Lung (tissue), 12 donors: ENCODE data around the gene TNC. TPM values are rescaled to one million over a fixed set of nuclear protein-coding genes. Genes with fewer than 3 reads are reported as not detected.
A peak's percentile ranks its signal among the peaks of the same experiment; 100 is the strongest.

ENCODE experiments used
- ATAC-seq: fragments of 200-7000 bp; cut with Tn5 transposase; one replicate; pipeline ENCODE4 v1.9.1; 2020; ENCODE audit warnings: moderate number of reproducible peaks; ENCODE audit not compliant: insufficient read depth, low FRiP score
- DNase-seq, 3 donors: peaks; one replicate each; pipeline ENCODE4 v3.0.0-alpha.2; 2013 to 2017
- H3K27ac ChIP-seq, 2 donors: one replicate each; pipeline ENCODE4 v1.5.1; 2013; ENCODE audit warnings: mild to moderate bottlenecking in 2 of 2, moderate library complexity in 2 of 2, control low read depth in 1 of 2, inconsistent platforms in 1 of 2, low read depth in 1 of 2, low read length in 1 of 2
- H3K27me3 ChIP-seq, 3 donors: one replicate each; pipeline ENCODE4 v1.5.1; 2013; ENCODE audit warnings: low read length in 2 of 3; ENCODE audit not compliant: control insufficient read depth in 3 of 3, insufficient read depth in 3 of 3
- H3K36me3 ChIP-seq, 4 donors: one replicate each; pipeline ENCODE4 v1.5.1; 2013; ENCODE audit warnings: low read length in 4 of 4, mild to moderate bottlenecking in 1 of 4, moderate library complexity in 1 of 4; ENCODE audit not compliant: control insufficient read depth in 4 of 4, insufficient read depth in 4 of 4
- H3K4me1 ChIP-seq, 5 donors: one replicate each; pipeline ENCODE4 v1.5.1; 2013; ENCODE audit warnings: low read length in 5 of 5, mild to moderate bottlenecking in 2 of 5, moderate library complexity in 1 of 5; ENCODE audit not compliant: control insufficient read depth in 5 of 5, insufficient read depth in 5 of 5
- H3K4me3 ChIP-seq: one replicate; pipeline ENCODE4 v1.5.1; 2013; ENCODE audit warnings: mild to moderate bottlenecking, control low read depth, moderate library complexity
- H3K9ac ChIP-seq, 2 donors: one replicate each; pipeline ENCODE4 v1.5.1; 2013; ENCODE audit warnings: low read length in 2 of 2, control low read depth in 1 of 2; ENCODE audit not compliant: insufficient read depth in 1 of 2
- H3K9me3 ChIP-seq, 4 donors: one replicate each; pipeline ENCODE4 v1.5.1; 2013; ENCODE audit warnings: low read length in 3 of 4, mild to moderate bottlenecking in 1 of 4, moderate library complexity in 1 of 4; ENCODE audit not compliant: control insufficient read depth in 4 of 4, insufficient read depth in 3 of 4
- WGBS, 2 donors: extraction: QIAGEN DNeasy Blood & Tissue Kit; methylation state at CpG; one replicate each; pipeline ENCODE4 v1.1.7; 2013; 5-methylcytosine and 5-hydroxymethylcytosine counted together
- polyA plus RNA-seq, 2 donors: library from polyadenylated mRNA; stranded (reverse); fragments of 200-250 nt; gene quantifications; one replicate each; pipeline ENCODE4 v1.2.1, GENCODE V29; 2013
- total RNA-seq, 2 donors: library from RNA; depleted of rRNA in 1 of 2; stranded (reverse); fragments of >200 nt in 1 of 2; gene quantifications; one replicate each; pipeline ENCODE4 v1.2.1, GENCODE V29; 2014 to 2021
- TF ChIP-seq, protein P1 (sequence below): IDR thresholded peaks from 2 replicates; pipeline ENCODE4 v1.5.1; 2012; ENCODE audit warnings: mild to moderate bottlenecking; ENCODE audit errors: control extremely low read depth, extremely low read depth
- donor health status: control.
- donor health status: control.
- donor health status: Bipolar disorder and iron deficiency.
- donor health status: healthy.
- donor health status: DM: yes; HTN: yes; CAD: no.

The TNC gene
- total and polyA plus RNA-seq, 4 donors: 3.9 to 242 (median 80.5) TPM

DNA sequence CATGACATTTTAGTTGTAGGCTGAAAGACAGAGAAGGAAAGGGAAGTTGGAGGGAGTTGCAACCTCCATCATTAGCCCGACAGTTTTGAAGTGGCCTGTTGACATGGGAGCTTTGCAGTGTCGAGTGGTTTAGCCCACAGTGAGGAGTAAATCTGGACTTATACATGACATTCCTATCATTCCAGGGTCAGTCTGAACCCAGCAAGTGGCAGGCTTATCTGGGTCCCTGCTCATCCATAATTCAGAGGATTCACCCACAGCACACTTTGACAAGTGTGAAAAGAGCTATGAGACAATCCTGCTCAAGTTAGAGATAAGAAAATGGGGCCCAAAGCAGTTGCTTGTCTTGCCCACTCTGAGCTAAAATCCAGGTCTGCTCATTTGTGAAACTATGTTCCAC, 8.4 kb upstream of the TNC start:
- ATAC-seq (no peak), DNase-seq (no peak)
- H3K4me3 ChIP-seq: no peak overlapping the region
- H3K4me1 ChIP-seq: no peaks in the 10 kb centered on the region
- 68 to 85% methylated on average over 2 of the region's 2 CpGs for WGBS, 2 donors
- H3K9me3 ChIP-seq: peaks cover 0 to 3% (median 0%) of the 10 kb centered on the region in 4 donors
- TF ChIP-seq, protein P1, sequence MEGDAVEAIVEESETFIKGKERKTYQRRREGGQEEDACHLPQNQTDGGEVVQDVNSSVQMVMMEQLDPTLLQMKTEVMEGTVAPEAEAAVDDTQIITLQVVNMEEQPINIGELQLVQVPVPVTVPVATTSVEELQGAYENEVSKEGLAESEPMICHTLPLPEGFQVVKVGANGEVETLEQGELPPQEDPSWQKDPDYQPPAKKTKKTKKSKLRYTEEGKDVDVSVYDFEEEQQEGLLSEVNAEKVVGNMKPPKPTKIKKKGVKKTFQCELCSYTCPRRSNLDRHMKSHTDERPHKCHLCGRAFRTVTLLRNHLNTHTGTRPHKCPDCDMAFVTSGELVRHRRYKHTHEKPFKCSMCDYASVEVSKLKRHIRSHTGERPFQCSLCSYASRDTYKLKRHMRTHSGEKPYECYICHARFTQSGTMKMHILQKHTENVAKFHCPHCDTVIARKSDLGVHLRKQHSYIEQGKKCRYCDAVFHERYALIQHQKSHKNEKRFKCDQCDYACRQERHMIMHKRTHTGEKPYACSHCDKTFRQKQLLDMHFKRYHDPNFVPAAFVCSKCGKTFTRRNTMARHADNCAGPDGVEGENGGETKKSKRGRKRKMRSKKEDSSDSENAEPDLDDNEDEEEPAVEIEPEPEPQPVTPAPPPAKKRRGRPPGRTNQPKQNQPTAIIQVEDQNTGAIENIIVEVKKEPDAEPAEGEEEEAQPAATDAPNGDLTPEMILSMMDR: no peak
- H3K36me3 ChIP-seq: no peaks in the 10 kb centered on the region
- no peaks in the 10 kb centered on the region for H3K27me3 ChIP-seq
- no peak overlapping the region for H3K9ac ChIP-seq
- no peak overlapping the region for H3K27ac ChIP-seq

DNA sequence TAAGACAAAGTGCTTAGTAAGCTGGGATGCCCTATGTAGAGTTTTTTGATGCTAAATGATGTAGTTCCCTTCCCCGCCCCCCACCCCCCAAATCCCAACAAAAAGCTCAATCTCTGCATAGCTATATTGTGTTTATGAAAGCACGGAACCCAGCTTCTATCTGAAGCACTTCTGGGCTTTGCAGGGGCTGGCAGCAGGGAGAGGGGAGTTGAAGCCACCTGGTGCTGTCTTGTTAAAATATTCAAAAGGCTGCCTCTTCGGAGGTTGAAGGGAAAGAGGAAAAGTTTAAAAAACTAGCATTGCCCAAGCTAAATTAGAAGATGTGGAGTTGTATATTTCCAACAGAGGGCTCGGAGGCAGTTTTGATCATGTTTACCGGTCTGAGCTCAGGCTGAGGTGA, 5.0 kb upstream of the TNC start:
- DNase-seq (no peak), ATAC-seq (no peak)
- Histone ChIP-seq H3K9ac (no peak overlapping the region), H3K36me3 (no peaks in the 10 kb centered on the region), H3K27me3 (no peaks in the 10 kb centered on the region), H3K27ac (no peak overlapping the region), H3K4me1 (peaks cover 0 to 13% (median 2%) of the 10 kb centered on the region in 5 donors), H3K4me3 (no peak overlapping the region), H3K9me3 (peaks cover 0 to 3% (median 1%) of the 10 kb centered on the region in 4 donors)
- 83 to 90% methylated on average over 5 of the region's 5 CpGs for WGBS, 2 donors
- TF ChIP-seq, protein P1: no peak

DNA sequence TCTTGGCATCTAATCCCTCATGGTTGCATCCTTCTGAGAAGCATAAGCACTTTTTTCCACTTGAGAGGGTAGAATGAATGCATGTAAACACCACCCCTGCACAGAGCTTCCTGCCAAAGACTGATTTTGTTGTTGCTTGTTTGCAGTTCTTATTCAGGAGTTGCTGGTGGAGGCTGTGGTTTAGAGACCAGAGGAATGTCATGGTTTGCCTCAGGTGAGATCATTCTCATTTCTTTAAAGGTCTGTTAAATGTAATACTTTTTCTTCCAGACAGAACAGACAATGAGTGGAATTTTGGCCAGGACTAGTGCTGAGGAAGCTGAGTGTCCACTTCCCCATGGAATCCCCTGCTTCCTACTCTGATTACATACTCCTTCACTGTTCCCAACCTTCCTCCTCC, 3.2 kb upstream of the TNC start:
- H3K9me3 ChIP-seq: peaks cover 0 to 3% (median 1%) of the 10 kb centered on the region in 4 donors
- peaks cover 0 to 30% (median 2%) of the 10 kb centered on the region in 5 donors for H3K4me1 ChIP-seq
- no peaks in the 10 kb centered on the region for H3K36me3 ChIP-seq
- TF ChIP-seq, protein P1: no peak
- H3K27ac ChIP-seq: no peak overlapping the region
- no peak overlapping the region for H3K9ac ChIP-seq
- DNase-seq (no peak), ATAC-seq (no peak)
- H3K27me3 ChIP-seq: peaks cover 0 to 3% (median 0%) of the 10 kb centered on the region in 3 donors
- no peak overlapping the region for H3K4me3 ChIP-seq

DNA sequence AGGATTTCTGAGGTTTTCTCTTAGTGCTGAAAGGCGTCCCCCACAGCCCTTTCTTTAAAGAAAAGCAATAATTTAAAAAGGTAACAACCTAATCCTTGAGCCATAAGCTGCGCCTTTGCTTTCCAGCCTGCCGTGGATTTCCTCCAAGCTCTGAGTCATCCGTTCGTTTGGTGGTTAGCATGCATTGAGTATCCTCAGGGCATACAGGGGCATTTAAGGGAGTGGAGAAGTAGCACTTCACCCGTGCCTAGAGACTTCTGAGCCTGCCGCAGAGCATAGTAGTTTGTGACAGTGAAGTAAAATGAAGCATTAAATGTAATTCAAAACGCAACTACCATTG, 892 bp upstream of the TNC start:
- DNase-seq (peak; percentile 57 to 79 (median 75)), ATAC-seq (peak; percentile 75)
- no peak overlapping the region for H3K4me3 ChIP-seq
- H3K4me1 ChIP-seq: peaks cover 0 to 33% (median 2%) of the 10 kb centered on the region in 5 donors
- peak overlapping the region in 1 of 2 donors; percentile 67 for H3K27ac ChIP-seq
- TF ChIP-seq, protein P1: no peak
- WGBS, 2 donors: 11 to 15% methylated on average over 8 of the region's 8 CpGs
- peaks cover 0 to 3% (median 0%) of the 10 kb centered on the region in 4 donors for H3K9me3 ChIP-seq
- peak overlapping the region in 1 of 2 donors; percentile 53 for H3K9ac ChIP-seq
- H3K27me3 ChIP-seq: peaks cover 0 to 3% (median 0%) of the 10 kb centered on the region in 3 donors
- no peaks in the 10 kb centered on the region for H3K36me3 ChIP-seq
